ENCODE measurements around the gene UNC50.

Gene UNC50

DNA sequence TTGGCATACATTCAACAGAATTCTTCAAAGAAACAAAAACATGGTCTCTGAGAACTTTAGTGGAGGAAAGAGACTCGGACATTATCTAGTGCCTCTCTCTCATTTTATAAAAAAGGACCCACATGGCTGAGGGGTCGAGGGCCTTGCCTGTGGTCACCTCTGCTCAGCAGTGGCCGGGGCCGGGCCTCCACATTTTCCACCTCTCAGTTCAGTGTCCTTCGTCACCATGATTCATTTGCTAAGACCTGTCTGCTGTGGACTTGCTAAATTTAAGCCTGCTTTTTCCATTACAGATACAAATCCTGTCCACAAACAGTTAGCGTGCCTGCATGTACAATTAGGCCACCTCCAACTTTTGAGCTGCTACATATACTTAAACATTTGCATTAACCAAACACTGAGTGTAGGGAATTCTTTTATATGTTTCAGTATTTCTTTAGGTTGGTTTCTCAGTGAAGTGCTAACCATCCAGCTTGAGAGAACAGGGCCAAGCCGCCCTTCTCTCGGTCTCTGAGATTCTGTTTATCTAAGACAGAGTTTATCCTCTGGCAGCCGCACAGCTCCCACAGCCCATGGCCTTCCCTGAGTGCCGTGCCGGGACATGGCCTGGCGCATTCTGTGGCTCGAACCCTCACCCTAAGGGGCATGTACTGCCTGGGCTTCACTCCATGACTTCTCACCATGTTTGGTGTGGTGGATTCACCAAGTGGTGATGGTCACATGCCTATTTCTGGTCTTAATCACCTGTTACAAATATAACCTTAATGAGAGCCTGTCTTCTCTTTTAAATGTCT lies 46.3 kb upstream of the UNC50 start:
- H3K9me3 ChIP-seq (ENCODE audit: severe bottlenecking): no peaks in the 10 kb centered on the region
- no peaks in the 10 kb centered on the region for H3K27me3 ChIP-seq (ENCODE audit: insufficient read depth, low read depth, severe bottlenecking)
- TF ChIP-seq, protein P1, sequence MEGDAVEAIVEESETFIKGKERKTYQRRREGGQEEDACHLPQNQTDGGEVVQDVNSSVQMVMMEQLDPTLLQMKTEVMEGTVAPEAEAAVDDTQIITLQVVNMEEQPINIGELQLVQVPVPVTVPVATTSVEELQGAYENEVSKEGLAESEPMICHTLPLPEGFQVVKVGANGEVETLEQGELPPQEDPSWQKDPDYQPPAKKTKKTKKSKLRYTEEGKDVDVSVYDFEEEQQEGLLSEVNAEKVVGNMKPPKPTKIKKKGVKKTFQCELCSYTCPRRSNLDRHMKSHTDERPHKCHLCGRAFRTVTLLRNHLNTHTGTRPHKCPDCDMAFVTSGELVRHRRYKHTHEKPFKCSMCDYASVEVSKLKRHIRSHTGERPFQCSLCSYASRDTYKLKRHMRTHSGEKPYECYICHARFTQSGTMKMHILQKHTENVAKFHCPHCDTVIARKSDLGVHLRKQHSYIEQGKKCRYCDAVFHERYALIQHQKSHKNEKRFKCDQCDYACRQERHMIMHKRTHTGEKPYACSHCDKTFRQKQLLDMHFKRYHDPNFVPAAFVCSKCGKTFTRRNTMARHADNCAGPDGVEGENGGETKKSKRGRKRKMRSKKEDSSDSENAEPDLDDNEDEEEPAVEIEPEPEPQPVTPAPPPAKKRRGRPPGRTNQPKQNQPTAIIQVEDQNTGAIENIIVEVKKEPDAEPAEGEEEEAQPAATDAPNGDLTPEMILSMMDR (IDR thresholded peaks at IDR 0.05; ENCODE audit: low read depth, low read length): no peak
- DNase-seq: no peak
- H3K4me3 ChIP-seq (ENCODE audit: low read depth, low read length): no peak overlapping the region
- H3K36me3 ChIP-seq: peaks cover 10% of the 10 kb centered on the region; the same call in 1 of the 2 replicates
- no peak overlapping the region for H3K27ac ChIP-seq

DNA sequence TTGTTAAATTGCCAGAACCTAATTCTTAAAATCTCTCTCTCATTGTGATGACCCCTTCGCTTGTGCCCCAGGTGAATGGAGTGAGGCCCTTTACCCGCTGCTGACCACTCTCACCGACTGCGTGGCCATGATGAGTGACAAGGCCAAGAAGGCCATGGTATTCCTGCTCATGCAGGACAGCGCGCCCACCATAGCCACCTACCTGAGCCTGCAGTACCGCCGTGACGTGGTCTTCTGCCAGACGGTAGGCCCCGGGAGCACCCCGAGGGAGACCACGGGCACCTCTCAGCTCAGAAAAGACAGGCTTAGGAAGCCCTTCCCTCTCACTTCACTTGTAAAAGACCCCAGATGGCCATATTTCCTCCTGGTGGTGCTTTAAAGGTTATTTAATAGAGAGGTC lies 45.0 kb upstream of the UNC50 start:
- no peaks in the 10 kb centered on the region for H3K9me3 ChIP-seq (ENCODE audit: severe bottlenecking)
- no peak for DNase-seq
- H3K27me3 ChIP-seq (ENCODE audit: insufficient read depth, low read depth, severe bottlenecking): no peaks in the 10 kb centered on the region
- H3K4me3 ChIP-seq (ENCODE audit: low read depth, low read length): no peak overlapping the region
- peaks cover 9% of the 10 kb centered on the region; the same call in 1 of the 2 replicates for H3K36me3 ChIP-seq
- H3K27ac ChIP-seq: no peak overlapping the region
- TF ChIP-seq, protein P1 (IDR thresholded peaks at IDR 0.05; ENCODE audit: low read depth, low read length): no peak

GRCh38 chr2:98564541-98565132 lies 43.8 kb upstream of the UNC50 start:
- Histone ChIP-seq H3K9me3 (ENCODE audit: severe bottlenecking) (no peaks in the 10 kb centered on the region), H3K27ac (no peak overlapping the region), H3K4me3 (ENCODE audit: low read depth, low read length) (no peak overlapping the region), H3K36me3 (peaks cover 20% of the 10 kb centered on the region), H3K27me3 (ENCODE audit: insufficient read depth, low read depth, severe bottlenecking) (no peaks in the 10 kb centered on the region)
- TF ChIP-seq, protein P1 (IDR thresholded peaks at IDR 0.05; ENCODE audit: low read depth, low read length): no peak
- DNase-seq: no peak

GRCh38 chr2:98565286-98565860 lies 43.0 kb upstream of the UNC50 start:
- Histone ChIP-seq H3K9me3 (ENCODE audit: severe bottlenecking) (no peaks in the 10 kb centered on the region), H3K27ac (no peak overlapping the region), H3K4me3 (ENCODE audit: low read depth, low read length) (no peak overlapping the region), H3K36me3 (peaks cover 23% of the 10 kb centered on the region), H3K27me3 (ENCODE audit: insufficient read depth, low read depth, severe bottlenecking) (no peaks in the 10 kb centered on the region)
- no peak for DNase-seq
- TF ChIP-seq, protein P1 (IDR thresholded peaks at IDR 0.05; ENCODE audit: low read depth, low read length): no peak

DNA sequence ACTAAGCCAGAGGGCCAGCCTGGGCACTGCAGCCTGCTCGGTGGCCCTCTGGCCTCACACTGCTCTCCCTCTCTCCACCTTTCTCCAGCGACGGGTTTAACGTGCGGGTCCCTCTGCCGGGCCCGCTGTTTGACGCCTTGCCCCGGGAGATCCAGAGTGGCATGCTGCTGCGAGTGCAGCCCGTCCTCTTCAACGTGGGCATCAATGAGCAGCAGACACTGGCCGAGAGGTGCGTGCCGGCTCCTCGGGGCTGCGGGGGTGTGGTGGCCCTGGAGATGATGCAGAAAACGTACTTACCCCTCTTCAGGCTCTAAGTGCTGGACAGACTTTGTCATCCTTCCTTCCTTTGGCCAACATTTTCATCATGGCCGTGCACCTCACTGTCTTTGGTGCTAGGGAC lies 42.4 kb upstream of the UNC50 start:
- Histone ChIP-seq H3K9me3 (ENCODE audit: severe bottlenecking) (no peaks in the 10 kb centered on the region), H3K36me3 (peaks cover 23% of the 10 kb centered on the region)

More for the DNA sequence above, 42.4 kb upstream of the UNC50 start:
- DNase-seq: no peak
- Histone ChIP-seq H3K27ac (no peak overlapping the region), H3K4me3 (ENCODE audit: low read depth, low read length) (no peak overlapping the region), H3K27me3 (ENCODE audit: insufficient read depth, low read depth, severe bottlenecking) (no peaks in the 10 kb centered on the region)
- TF ChIP-seq, protein P1 (IDR thresholded peaks at IDR 0.05; ENCODE audit: low read depth, low read length): no peak

All from WERI-Rb-1 (cell line).